ENCODE results near the gene OPN3.
A peak's percentile ranks its signal among the peaks of the same experiment; 100 is the strongest.

OPN3 gene

GRCh38 chr1:241605146-241605805, 34.9 kb downstream of the OPN3 start:
- no peak for TF ChIP-seq BACH2 (CRISPR knock-in tag; IDR thresholded peaks at IDR 0.05; ENCODE audit: borderline replicate concordance)
- TF ChIP-seq GLIS3 (CRISPR knock-in tag; IDR thresholded peaks at IDR 0.05), result no peak
- no peak for TF ChIP-seq OSR1 (CRISPR knock-in tag; IDR thresholded peaks at IDR 0.05)
- TF ChIP-seq ESRRG (CRISPR knock-in tag; IDR thresholded peaks at IDR 0.05), result no peak
- TF ChIP-seq, protein P1, sequence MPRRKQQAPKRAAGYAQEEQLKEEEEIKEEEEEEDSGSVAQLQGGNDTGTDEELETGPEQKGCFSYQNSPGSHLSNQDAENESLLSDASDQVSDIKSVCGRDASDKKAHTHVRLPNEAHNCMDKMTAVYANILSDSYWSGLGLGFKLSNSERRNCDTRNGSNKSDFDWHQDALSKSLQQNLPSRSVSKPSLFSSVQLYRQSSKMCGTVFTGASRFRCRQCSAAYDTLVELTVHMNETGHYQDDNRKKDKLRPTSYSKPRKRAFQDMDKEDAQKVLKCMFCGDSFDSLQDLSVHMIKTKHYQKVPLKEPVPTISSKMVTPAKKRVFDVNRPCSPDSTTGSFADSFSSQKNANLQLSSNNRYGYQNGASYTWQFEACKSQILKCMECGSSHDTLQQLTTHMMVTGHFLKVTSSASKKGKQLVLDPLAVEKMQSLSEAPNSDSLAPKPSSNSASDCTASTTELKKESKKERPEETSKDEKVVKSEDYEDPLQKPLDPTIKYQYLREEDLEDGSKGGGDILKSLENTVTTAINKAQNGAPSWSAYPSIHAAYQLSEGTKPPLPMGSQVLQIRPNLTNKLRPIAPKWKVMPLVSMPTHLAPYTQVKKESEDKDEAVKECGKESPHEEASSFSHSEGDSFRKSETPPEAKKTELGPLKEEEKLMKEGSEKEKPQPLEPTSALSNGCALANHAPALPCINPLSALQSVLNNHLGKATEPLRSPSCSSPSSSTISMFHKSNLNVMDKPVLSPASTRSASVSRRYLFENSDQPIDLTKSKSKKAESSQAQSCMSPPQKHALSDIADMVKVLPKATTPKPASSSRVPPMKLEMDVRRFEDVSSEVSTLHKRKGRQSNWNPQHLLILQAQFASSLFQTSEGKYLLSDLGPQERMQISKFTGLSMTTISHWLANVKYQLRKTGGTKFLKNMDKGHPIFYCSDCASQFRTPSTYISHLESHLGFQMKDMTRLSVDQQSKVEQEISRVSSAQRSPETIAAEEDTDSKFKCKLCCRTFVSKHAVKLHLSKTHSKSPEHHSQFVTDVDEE (CRISPR knock-in tag; IDR thresholded peaks at IDR 0.05), result no peak
- no peak for TF ChIP-seq CSDC2 (CRISPR knock-in tag; IDR thresholded peaks at IDR 0.05)
- no peak for TF ChIP-seq PPARA (CRISPR knock-in tag; IDR thresholded peaks at IDR 0.05; ENCODE audit: borderline replicate concordance)
- TF ChIP-seq SNAI2 (CRISPR knock-in tag; IDR thresholded peaks at IDR 0.05), result no peak
- ATAC-seq, result peak; percentile 57

GRCh38 chr1:241603731-241604245, 36.4 kb downstream of the OPN3 start:
- no peak for TF ChIP-seq ZNF8 (CRISPR knock-in tag; IDR thresholded peaks at IDR 0.05)
- TF ChIP-seq ZNF565 (CRISPR knock-in tag; conservative IDR thresholded peaks at IDR 0.05; ENCODE audit: low read depth), result no peak
- no peak for TF ChIP-seq ZC3H10 (CRISPR knock-in tag; IDR thresholded peaks at IDR 0.05)
- no peak for TF ChIP-seq ZFP30 (CRISPR knock-in tag; IDR thresholded peaks at IDR 0.05)
- no peak for TF ChIP-seq TOX (CRISPR knock-in tag; IDR thresholded peaks at IDR 0.05; ENCODE audit: borderline replicate concordance)
- no peak for TF ChIP-seq ISL1 (CRISPR knock-in tag; IDR thresholded peaks at IDR 0.05)
- ATAC-seq, result peak; percentile 29; the same call in 1 of the 3 replicates

DNA sequence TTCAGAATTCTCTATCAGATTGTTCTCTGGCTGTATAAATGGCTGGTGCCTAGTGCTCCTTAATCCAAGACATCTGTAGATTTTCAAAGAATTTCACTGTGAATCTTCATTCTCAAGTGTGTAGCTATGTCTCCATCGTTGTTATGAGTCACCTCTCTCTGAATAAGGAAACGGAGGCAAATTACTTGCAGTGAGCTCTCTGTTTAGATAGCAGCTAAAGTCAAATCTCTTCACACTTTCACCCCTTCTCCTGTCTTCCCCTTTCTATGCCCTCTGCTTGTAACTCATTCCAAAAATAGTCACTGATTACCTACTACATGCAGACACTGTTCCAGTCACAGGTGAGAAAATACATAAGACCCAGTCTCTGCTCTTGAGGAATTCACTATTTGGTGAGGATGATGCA, 39.7 kb downstream of the OPN3 start:
- ATAC-seq, result peak; percentile 91
- TF ChIP-seq, protein P2, sequence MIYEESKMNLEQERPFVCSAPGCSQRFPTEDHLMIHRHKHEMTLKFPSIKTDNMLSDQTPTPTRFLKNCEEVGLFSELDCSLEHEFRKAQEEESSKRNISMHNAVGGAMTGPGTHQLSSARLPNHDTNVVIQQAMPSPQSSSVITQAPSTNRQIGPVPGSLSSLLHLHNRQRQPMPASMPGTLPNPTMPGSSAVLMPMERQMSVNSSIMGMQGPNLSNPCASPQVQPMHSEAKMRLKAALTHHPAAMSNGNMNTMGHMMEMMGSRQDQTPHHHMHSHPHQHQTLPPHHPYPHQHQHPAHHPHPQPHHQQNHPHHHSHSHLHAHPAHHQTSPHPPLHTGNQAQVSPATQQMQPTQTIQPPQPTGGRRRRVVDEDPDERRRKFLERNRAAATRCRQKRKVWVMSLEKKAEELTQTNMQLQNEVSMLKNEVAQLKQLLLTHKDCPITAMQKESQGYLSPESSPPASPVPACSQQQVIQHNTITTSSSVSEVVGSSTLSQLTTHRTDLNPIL (CRISPR knock-in tag; IDR thresholded peaks at IDR 0.05; ENCODE audit: low read depth), result no peak
- TF ChIP-seq RARB (CRISPR knock-in tag; IDR thresholded peaks at IDR 0.05) (no peak), TOX (CRISPR knock-in tag; IDR thresholded peaks at IDR 0.05; ENCODE audit: borderline replicate concordance) (no peak), ZNF565 (CRISPR knock-in tag; conservative IDR thresholded peaks at IDR 0.05; ENCODE audit: low read depth) (no peak), OSR1 (CRISPR knock-in tag; IDR thresholded peaks at IDR 0.05) (no peak), PPARA (CRISPR knock-in tag; IDR thresholded peaks at IDR 0.05; ENCODE audit: borderline replicate concordance) (no peak), ZNF70 (CRISPR knock-in tag; IDR thresholded peaks at IDR 0.05) (no peak), ZFP3 (CRISPR knock-in tag; IDR thresholded peaks at IDR 0.05) (no peak), ZFP30 (CRISPR knock-in tag; IDR thresholded peaks at IDR 0.05) (no peak), GLIS3 (CRISPR knock-in tag; IDR thresholded peaks at IDR 0.05) (no peak), ZC3H10 (CRISPR knock-in tag; IDR thresholded peaks at IDR 0.05) (no peak), CSDC2 (CRISPR knock-in tag; IDR thresholded peaks at IDR 0.05) (no peak)
- TF ChIP-seq, protein P3, sequence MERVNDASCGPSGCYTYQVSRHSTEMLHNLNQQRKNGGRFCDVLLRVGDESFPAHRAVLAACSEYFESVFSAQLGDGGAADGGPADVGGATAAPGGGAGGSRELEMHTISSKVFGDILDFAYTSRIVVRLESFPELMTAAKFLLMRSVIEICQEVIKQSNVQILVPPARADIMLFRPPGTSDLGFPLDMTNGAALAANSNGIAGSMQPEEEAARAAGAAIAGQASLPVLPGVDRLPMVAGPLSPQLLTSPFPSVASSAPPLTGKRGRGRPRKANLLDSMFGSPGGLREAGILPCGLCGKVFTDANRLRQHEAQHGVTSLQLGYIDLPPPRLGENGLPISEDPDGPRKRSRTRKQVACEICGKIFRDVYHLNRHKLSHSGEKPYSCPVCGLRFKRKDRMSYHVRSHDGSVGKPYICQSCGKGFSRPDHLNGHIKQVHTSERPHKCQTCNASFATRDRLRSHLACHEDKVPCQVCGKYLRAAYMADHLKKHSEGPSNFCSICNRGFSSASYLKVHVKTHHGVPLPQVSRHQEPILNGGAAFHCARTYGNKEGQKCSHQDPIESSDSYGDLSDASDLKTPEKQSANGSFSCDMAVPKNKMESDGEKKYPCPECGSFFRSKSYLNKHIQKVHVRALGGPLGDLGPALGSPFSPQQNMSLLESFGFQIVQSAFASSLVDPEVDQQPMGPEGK (CRISPR knock-in tag; IDR thresholded peaks at IDR 0.05; ENCODE audit: borderline replicate concordance), result no peak
- TF ChIP-seq, protein P1 (CRISPR knock-in tag; IDR thresholded peaks at IDR 0.05), result no peak
- TF ChIP-seq, protein P4, sequence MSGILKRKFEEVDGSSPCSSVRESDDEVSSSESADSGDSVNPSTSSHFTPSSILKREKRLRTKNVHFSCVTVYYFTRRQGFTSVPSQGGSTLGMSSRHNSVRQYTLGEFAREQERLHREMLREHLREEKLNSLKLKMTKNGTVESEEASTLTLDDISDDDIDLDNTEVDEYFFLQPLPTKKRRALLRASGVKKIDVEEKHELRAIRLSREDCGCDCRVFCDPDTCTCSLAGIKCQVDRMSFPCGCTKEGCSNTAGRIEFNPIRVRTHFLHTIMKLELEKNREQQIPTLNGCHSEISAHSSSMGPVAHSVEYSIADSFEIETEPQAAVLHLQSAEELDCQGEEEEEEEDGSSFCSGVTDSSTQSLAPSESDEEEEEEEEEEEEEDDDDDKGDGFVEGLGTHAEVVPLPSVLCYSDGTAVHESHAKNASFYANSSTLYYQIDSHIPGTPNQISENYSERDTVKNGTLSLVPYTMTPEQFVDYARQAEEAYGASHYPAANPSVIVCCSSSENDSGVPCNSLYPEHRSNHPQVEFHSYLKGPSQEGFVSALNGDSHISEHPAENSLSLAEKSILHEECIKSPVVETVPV (CRISPR knock-in tag; IDR thresholded peaks at IDR 0.05), result no peak
